Parathyroid adenoma (tissue), 2 donors: Measurements from ENCODE around the gene PLEKHA7.

ENCODE experiments used
- H2AFZ ChIP-seq: fragments of 300-600 bp; sonication (generic); one replicate; pipeline ENCODE4 v1.7.0; 2017; ENCODE audit warnings: antibody characterized with exemption, mild to moderate bottlenecking
- H3K27ac ChIP-seq: fragments of 300-600 bp; sonication (generic); one replicate; pipeline ENCODE4 v1.7.0; 2017
- H3K27me3 ChIP-seq: fragments of 300-600 bp; sonication (generic); one replicate; pipeline ENCODE4 v1.7.0; 2017; ENCODE audit warnings: low read length; ENCODE audit not compliant: control insufficient read depth, insufficient read depth
- H3K36me3 ChIP-seq: fragments of 300-600 bp; sonication (generic); one replicate; pipeline ENCODE4 v1.7.0; 2017; ENCODE audit warnings: low read length; ENCODE audit not compliant: control insufficient read depth, insufficient read depth
- H3K4me1 ChIP-seq: fragments of 300-600 bp; sonication (generic); one replicate; pipeline ENCODE4 v1.7.0; 2017; ENCODE audit warnings: control low read depth
- H3K4me2 ChIP-seq: fragments of 300-600 bp; sonication (generic); one replicate; pipeline ENCODE4 v1.7.0; 2017; ENCODE audit warnings: low read length
- H3K4me3 ChIP-seq: fragments of 300-600 bp; sonication (generic); one replicate; pipeline ENCODE4 v1.7.0; 2017; ENCODE audit warnings: low read depth, low read length
- H3K79me2 ChIP-seq: fragments of 300-600 bp; sonication (generic); one replicate; pipeline ENCODE4 v1.7.0; 2017; ENCODE audit warnings: control low read depth
- H3K9ac ChIP-seq: fragments of 300-600 bp; sonication (generic); one replicate; pipeline ENCODE4 v1.7.0; 2017; ENCODE audit warnings: mild to moderate bottlenecking
- H3K9me3 ChIP-seq: fragments of 300-600 bp; sonication (generic); one replicate; pipeline ENCODE4 v1.7.0; 2017; ENCODE audit warnings: low read length; ENCODE audit not compliant: control insufficient read depth
- CTCF ChIP-seq: fragments of 300-600 bp; sonication (generic); IDR thresholded peaks from one replicate; pipeline ENCODE4 v1.7.0; 2017; ENCODE audit warnings: antibody characterized with exemption, mild to moderate bottlenecking
- donor health status: primary hyperparathyroidism.

Gene PLEKHA7

GRCh38 chr11:16812274-16812673 is 201.9 kb downstream of the PLEKHA7 start:
- Histone ChIP-seq H3K27me3 (no peaks in the 10 kb centered on the region), H3K79me2 (no peaks in the 10 kb centered on the region), H2AFZ (no peak overlapping the region), H3K4me2 (no peak overlapping the region), H3K27ac (no peak overlapping the region), H3K9me3 (no peaks in the 10 kb centered on the region), H3K4me1 (no peaks in the 10 kb centered on the region), H3K4me3 (no peak overlapping the region), H3K36me3 (no peaks in the 10 kb centered on the region), H3K9ac (no peak overlapping the region)
- TF ChIP-seq CTCF = no peak

- H3K27me3 ChIP-seq = no peaks in the 10 kb centered on the region
- H3K79me2 ChIP-seq = no peaks in the 10 kb centered on the region
- H3K9me3 ChIP-seq = no peaks in the 10 kb centered on the region
- no peak overlapping the region for H3K4me2 ChIP-seq
- no peak for TF ChIP-seq CTCF
- H3K4me1 ChIP-seq = peaks cover 2% of the 10 kb centered on the region
- no peak overlapping the region for H3K9ac ChIP-seq
- H3K27ac ChIP-seq = no peak overlapping the region
- H3K36me3 ChIP-seq = no peaks in the 10 kb centered on the region
- no peak overlapping the region for H3K4me3 ChIP-seq
- no peak overlapping the region for H2AFZ ChIP-seq
Observed at GRCh38 chr11:16811136-16812020, 202.8 kb downstream of the PLEKHA7 start.

- H3K4me1 ChIP-seq = peaks cover 2% of the 10 kb centered on the region
- no peak overlapping the region for H3K4me2 ChIP-seq
- H3K9me3 ChIP-seq = no peaks in the 10 kb centered on the region
- no peaks in the 10 kb centered on the region for H3K79me2 ChIP-seq
- H2AFZ ChIP-seq = no peak overlapping the region
- no peak overlapping the region for H3K9ac ChIP-seq
- no peak overlapping the region for H3K27ac ChIP-seq
- no peaks in the 10 kb centered on the region for H3K27me3 ChIP-seq
- no peak for TF ChIP-seq CTCF
- no peak overlapping the region for H3K4me3 ChIP-seq
- no peaks in the 10 kb centered on the region for H3K36me3 ChIP-seq
Observed at GRCh38 chr11:16809886-16810668, 204.1 kb downstream of the PLEKHA7 start.

- peaks cover 5% of the 10 kb centered on the region for H3K4me1 ChIP-seq
- H2AFZ ChIP-seq = no peak overlapping the region
- H3K27me3 ChIP-seq = no peaks in the 10 kb centered on the region
- H3K4me2 ChIP-seq = no peak overlapping the region
- no peak overlapping the region for H3K4me3 ChIP-seq
- H3K36me3 ChIP-seq = no peaks in the 10 kb centered on the region
- TF ChIP-seq CTCF = no peak
- no peaks in the 10 kb centered on the region for H3K79me2 ChIP-seq
- H3K9ac ChIP-seq = no peak overlapping the region
- no peak overlapping the region for H3K27ac ChIP-seq
- H3K9me3 ChIP-seq = no peaks in the 10 kb centered on the region
Observed at GRCh38 chr11:16807306-16807705, 206.9 kb downstream of the PLEKHA7 start.
